Spleen (tissue), 13 donors: ENCODE measurements around the gene MAJIN. TPM values are rescaled to one million over a fixed set of nuclear protein-coding genes. Genes with fewer than 3 reads are reported as not detected.

Source experiments
- DNase-seq: peaks from one replicate; pipeline ENCODE4 v3.0.0-alpha.2; 2020
- H3K27ac ChIP-seq, 8 donors: fragments of 200-600 bp; sonication (generic) in 7 of 8; 1 replicate in 4 of 8; 2 replicates in 4 of 8; pipeline versions ENCODE4 v1.5.0 to v1.8.0; 2016 to 2021; ENCODE audit warnings: inconsistent platforms in 4 of 8, mild to moderate bottlenecking in 4 of 8, moderate library complexity in 1 of 8
- H3K27me3 ChIP-seq, 7 donors: fragments of 200-600 bp; sonication (generic) in 6 of 7; replicated peaks in 1 of 7; 1 replicate in 4 of 7; 2 replicates in 3 of 7; pipeline versions ENCODE4 v1.5.0 to v1.8.0; 2016 to 2021; ENCODE audit warnings: inconsistent platforms in 3 of 7, mild to moderate bottlenecking in 1 of 7
- H3K36me3 ChIP-seq, 6 donors: fragments of 200-600 bp; sonication (generic) in 5 of 6; 1 replicate in 4 of 6; 2 replicates in 2 of 6; pipeline versions ENCODE4 v1.5.0 to v1.8.0; 2016 to 2021; ENCODE audit warnings: inconsistent platforms in 2 of 6
- H3K4me1 ChIP-seq, 6 donors: fragments of 200-600 bp; sonication (generic) in 5 of 6; 1 replicate in 3 of 6; 2 replicates in 3 of 6; pipeline versions ENCODE4 v1.5.0 to v1.8.0; 2016 to 2021; ENCODE audit warnings: inconsistent platforms in 3 of 6
- H3K4me3 ChIP-seq, 8 donors: fragments of 200-600 bp; sonication (generic) in 7 of 8; 1 replicate in 4 of 8; 2 replicates in 4 of 8; pipeline versions ENCODE4 v1.5.0 to v1.8.0; 2016 to 2021; ENCODE audit warnings: inconsistent platforms in 4 of 8, mild to moderate bottlenecking in 4 of 8, moderate library complexity in 2 of 8
- H3K9me3 ChIP-seq, 8 donors: fragments of 200-600 bp; sonication (generic) in 7 of 8; 1 replicate in 4 of 8; 2 replicates in 4 of 8; pipeline versions ENCODE4 v1.5.0 to v1.8.0; 2016 to 2021; ENCODE audit warnings: inconsistent platforms in 4 of 8
- CTCF ChIP-seq, 11 experiments: fragments of 200-600 bp in 7 of 11; fragments of 450-650 bp in 4 of 11; sonication (generic) in 4 of 11; IDR thresholded peaks in 8 of 11; conservative IDR thresholded peaks in 3 of 11; 1 replicate in 7 of 11; 2 replicates in 4 of 11; pipeline versions ENCODE4 v1.4.0 to v1.8.0; 2016 to 2021; ENCODE audit warnings: antibody characterized with exemption in 11 of 11, inconsistent platforms in 4 of 11, mild to moderate bottlenecking in 1 of 11
- POLR2A ChIP-seq, 3 donors: fragments of 450-650 bp; IDR thresholded peaks; one replicate each; pipeline ENCODE4 v1.5.1; 2017; ENCODE audit warnings: antibody characterized with exemption in 3 of 3, mild to moderate bottlenecking in 1 of 3
- POLR2AphosphoS5 ChIP-seq, 3 donors: sonication (generic); formaldehyde crosslinking; IDR thresholded peaks; one replicate each; pipeline ENCODE4 v1.5.1; 2017; ENCODE audit warnings: antibody characterized with exemption in 3 of 3
- WGBS, 5 donors: extraction: QIAGEN DNeasy Blood & Tissue Kit in 3 of 5; methylation state at CpG; one replicate each; pipeline versions ENCODE4 v1.1.5 to v1.1.7; 2013 to 2018; 5-methylcytosine and 5-hydroxymethylcytosine counted together
- intact Hi-C: fragments of 100-400 bp; cut with DNase I; formaldehyde crosslinking; loops from one replicate; pipeline ENCODE4 v1.15.0; 2023; ENCODE audit warnings: low total_unique reads
- long read RNA-seq, 2 donors: transcript quantifications; one replicate each; lab custom pipeline, GENCODE V29; 2026
- polyA plus RNA-seq, 3 donors: library from polyadenylated mRNA; stranded (reverse); fragments of 200-250 nt; gene quantifications; one replicate each; pipeline ENCODE4 v1.2.1, GENCODE V29; 2013
- total RNA-seq, 7 donors: library from RNA; depleted of rRNA in 3 of 7; stranded (reverse); fragments of >200 nt in 3 of 7; fragmentation: NEBNext Ultra II Directional in 4 of 7; extraction: Animal tissue kit (Norgen Biotek cat#: 25700) in 4 of 7; gene quantifications; one replicate each; pipeline versions ENCODE4 v1.1.0 to v1.2.1, GENCODE V29; 2016 to 2021
- donor health status: healthy with polysubstance abuse.
- donor health status: DM: no; HTN: no; CAD: no; lungs with moderate emphysema.
- donor health status: DM: no; HTN: no; CAD: no.
- donor health status: Bipolar disorder and iron deficiency.
- donor health status: healthy.
- donor health status: DM: no; HTN: no; CAD: no.
- donor health status: DM: yes; HTN: yes; CAD: no.

Gene MAJIN
- total RNA-seq = under 1 TPM in 4 of 7 donors, not detected in 3; 0.40 to 0.98 (median 0.86) TPM
- polyA plus RNA-seq = 1 to 10 TPM in 2 of 3 donors, under 1 TPM in 1; 0.59 to 2.6 (median 1.5) TPM
- long read RNA-seq, donor 1 = 0 reads
- long read RNA-seq, donor 2 = 0 reads

GRCh38 chr11:64971421-64972233 is at the start of gene MAJIN:
TSS of gene MAJIN (minus strand) at chr11:64972108. CDS start at chr11:64959405, 12,703 bp downstream.
- WGBS, 5 donors = 15 to 35% (median 19%) methylated on average over 47 to 69 of the region's 69 CpGs
- peaks cover 0 to 20% (median 0%) of the 10 kb centered on the region in 7 donors for H3K27me3 ChIP-seq
- H3K36me3 ChIP-seq = no peaks in the 10 kb centered on the region
- TF ChIP-seq POLR2AphosphoS5 (IDR thresholded peaks at IDR 0.05) (peak; percentile 88 to 90 (median 89)), POLR2A (IDR thresholded peaks at IDR 0.05) (no peak), CTCF (IDR thresholded peaks at IDR 0.05 in 8 of 11, conservative IDR thresholded peaks at IDR 0.05 in 3 of 11) (no peak)
- DNase-seq = peak; percentile 94
- H3K9me3 ChIP-seq = no peaks in the 10 kb centered on the region
- intact Hi-C loops = no loop called here
- H3K27ac ChIP-seq = peak within 1 kb of the TSS in 7 of 8 donors; percentile 49 to 82 (median 58)
- peaks cover 4 to 37% (median 17%) of the 10 kb centered on the region in 6 donors for H3K4me1 ChIP-seq
- peak within 1 kb of the TSS in 7 of 8 donors; percentile 20 to 68 (median 32) for H3K4me3 ChIP-seq

GRCh38 chr11:65021509-65021908 is 49.6 kb upstream of the MAJIN start:
- TF ChIP-seq CTCF (IDR thresholded peaks at IDR 0.05 in 8 of 11, conservative IDR thresholded peaks at IDR 0.05 in 3 of 11) = no peak
- peak in 1 of 3 donors; percentile 18 for TF ChIP-seq POLR2AphosphoS5 (IDR thresholded peaks at IDR 0.05)
- TF ChIP-seq POLR2A (IDR thresholded peaks at IDR 0.05) = no peak
- Histone ChIP-seq H3K4me1 (peaks cover 0 to 38% (median 6%) of the 10 kb centered on the region in 6 donors), H3K9me3 (no peaks in the 10 kb centered on the region), H3K4me3 (no peak overlapping the region), H3K27ac (no peak overlapping the region), H3K36me3 (peaks cover 0 to 54% (median 38%) of the 10 kb centered on the region in 6 donors), H3K27me3 (no peaks in the 10 kb centered on the region)
- no peak for DNase-seq
- 77 to 99% (median 88%) methylated on average over 3 to 11 of the region's 11 CpGs for WGBS, 5 donors
- intact Hi-C loops = no loop called here

GRCh38 chr11:65021003-65021402 is 49.1 kb upstream of the MAJIN start:
- H3K27me3 ChIP-seq = no peaks in the 10 kb centered on the region
- intact Hi-C loops = no loop called here
- no peaks in the 10 kb centered on the region for H3K9me3 ChIP-seq
- peaks cover 0 to 41% (median 6%) of the 10 kb centered on the region in 6 donors for H3K4me1 ChIP-seq
- peaks cover 0 to 54% (median 38%) of the 10 kb centered on the region in 6 donors for H3K36me3 ChIP-seq
- WGBS, 5 donors = 64 to 83% (median 75%) methylated on average over 3 of the region's 3 CpGs
- no peak for DNase-seq
- no peak overlapping the region for H3K4me3 ChIP-seq
- no peak overlapping the region for H3K27ac ChIP-seq
- TF ChIP-seq POLR2A (IDR thresholded peaks at IDR 0.05) = no peak
- TF ChIP-seq POLR2AphosphoS5 (IDR thresholded peaks at IDR 0.05) = no peak
- no peak for TF ChIP-seq CTCF (IDR thresholded peaks at IDR 0.05 in 8 of 11, conservative IDR thresholded peaks at IDR 0.05 in 3 of 11)

- Histone ChIP-seq H3K27me3 (no peaks in the 10 kb centered on the region), H3K9me3 (no peaks in the 10 kb centered on the region), H3K4me3 (no peak overlapping the region), H3K27ac (no peak overlapping the region), H3K36me3 (peaks cover 0 to 54% (median 38%) of the 10 kb centered on the region in 6 donors), H3K4me1 (peaks cover 4 to 53% (median 15%) of the 10 kb centered on the region in 6 donors)
- no peak for DNase-seq
- no peak for TF ChIP-seq POLR2A (IDR thresholded peaks at IDR 0.05)
- no peak for TF ChIP-seq POLR2AphosphoS5 (IDR thresholded peaks at IDR 0.05)
- TF ChIP-seq CTCF (IDR thresholded peaks at IDR 0.05 in 8 of 11, conservative IDR thresholded peaks at IDR 0.05 in 3 of 11) = no peak
- WGBS, 5 donors = 77 to 90% (median 80%) methylated on average over 7 of the region's 7 CpGs
- intact Hi-C loops = no loop called here
Observed at GRCh38 chr11:65019824-65020223, 47.9 kb upstream of the MAJIN start.
